ENCODE results near the gene U2AF1L4.

DNA sequence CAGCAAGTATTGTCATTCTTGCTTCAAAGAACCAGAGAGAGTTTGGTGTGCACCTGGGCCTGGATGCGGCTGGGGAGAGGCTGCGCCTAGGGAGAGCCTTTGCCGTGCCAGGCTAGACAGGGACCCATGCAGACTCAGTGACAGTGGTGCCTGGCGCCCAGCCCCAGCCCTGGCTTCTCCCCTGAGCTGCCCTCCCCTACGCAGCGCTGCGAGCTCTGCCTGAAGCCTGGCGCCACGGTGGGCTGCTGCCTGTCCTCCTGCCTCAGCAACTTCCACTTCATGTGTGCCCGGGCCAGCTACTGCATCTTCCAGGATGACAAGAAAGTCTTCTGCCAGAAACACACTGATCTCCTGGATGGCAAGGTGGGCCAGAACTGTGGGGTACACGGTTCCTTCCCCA lies 15.5 kb downstream of the U2AF1L4 start:
- TF ChIP-seq, protein P1, sequence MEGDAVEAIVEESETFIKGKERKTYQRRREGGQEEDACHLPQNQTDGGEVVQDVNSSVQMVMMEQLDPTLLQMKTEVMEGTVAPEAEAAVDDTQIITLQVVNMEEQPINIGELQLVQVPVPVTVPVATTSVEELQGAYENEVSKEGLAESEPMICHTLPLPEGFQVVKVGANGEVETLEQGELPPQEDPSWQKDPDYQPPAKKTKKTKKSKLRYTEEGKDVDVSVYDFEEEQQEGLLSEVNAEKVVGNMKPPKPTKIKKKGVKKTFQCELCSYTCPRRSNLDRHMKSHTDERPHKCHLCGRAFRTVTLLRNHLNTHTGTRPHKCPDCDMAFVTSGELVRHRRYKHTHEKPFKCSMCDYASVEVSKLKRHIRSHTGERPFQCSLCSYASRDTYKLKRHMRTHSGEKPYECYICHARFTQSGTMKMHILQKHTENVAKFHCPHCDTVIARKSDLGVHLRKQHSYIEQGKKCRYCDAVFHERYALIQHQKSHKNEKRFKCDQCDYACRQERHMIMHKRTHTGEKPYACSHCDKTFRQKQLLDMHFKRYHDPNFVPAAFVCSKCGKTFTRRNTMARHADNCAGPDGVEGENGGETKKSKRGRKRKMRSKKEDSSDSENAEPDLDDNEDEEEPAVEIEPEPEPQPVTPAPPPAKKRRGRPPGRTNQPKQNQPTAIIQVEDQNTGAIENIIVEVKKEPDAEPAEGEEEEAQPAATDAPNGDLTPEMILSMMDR (IDR thresholded peaks at IDR 0.05) = no peak
- TF ChIP-seq POLR2A (IDR thresholded peaks at IDR 0.05) (no peak), POLR2AphosphoS5 (IDR thresholded peaks at IDR 0.05) (no peak)

Data from transverse colon (tissue), 4 donors.